ENCODE results near the gene RHCE.
"Not testable (repeated sequence)": the region's sequence is repeated elsewhere in the genome, so short reads cannot be mapped to it uniquely, and the experiment has no call there.

- TF ChIP-seq NFYB (CRISPR knock-in tag; conservative IDR thresholded peaks at IDR 0.05; ENCODE audit: low read depth); ZBTB43 (CRISPR knock-in tag; IDR thresholded peaks at IDR 0.05); CTCF (IDR thresholded peaks at IDR 0.05); ZNF281 (CRISPR knock-in tag; IDR thresholded peaks at IDR 0.05); MAX (CRISPR knock-in tag; IDR thresholded peaks at IDR 0.05); ZNF121 (CRISPR knock-in tag; IDR thresholded peaks at IDR 0.05); TEAD4 (CRISPR knock-in tag; IDR thresholded peaks at IDR 0.05); NR2C2 (CRISPR knock-in tag; IDR thresholded peaks at IDR 0.05): not testable (repeated sequence)
These were observed 3.3 kb downstream of the RHCE start for GRCh38 chr1:25417280-25417679.
